B cell (primary cell): ENCODE measurements around the gene ANKS1A. TPM values are rescaled to one million over a fixed set of nuclear protein-coding genes. Genes with fewer than 3 reads are reported as not detected.

Experiments used
- ATAC-seq: fragments of 200-7000 bp; cut with Tn5 transposase; one replicate; pipeline ENCODE4 v1.10.0; 2021; ENCODE audit warnings: low read depth, mild to moderate bottlenecking, moderate number of reproducible peaks, moderate library complexity
- CTCF ChIA-PET: fragments of 350-600 bp; sonication (Branson Sonifier 250); formaldehyde crosslinking; loops from one replicate; lab custom pipeline; 2021; ENCODE audit warnings: antibody characterized with exemption, inconsistent platforms; lab: Charles Lee
- POLR2A ChIA-PET: fragments of 350-600 bp; sonication (Branson Sonifier 250); formaldehyde crosslinking; loops from one replicate; lab custom pipeline; 2021; ENCODE audit warnings: antibody characterized with exemption; lab: Charles Lee
- DNase-seq: peaks from one replicate; pipeline ENCODE4 v3.0.0; 2013
- H2AFZ ChIP-seq: 2 replicates; pipeline ENCODE4 v1.6.1; 2012; ENCODE audit warnings: mild to moderate bottlenecking, low read depth, low read length; ENCODE audit not compliant: insufficient read depth, poor library complexity, severe bottlenecking
- H3K27ac ChIP-seq, 2 donors: 1 replicate in 1 of 2; 2 replicates in 1 of 2; pipeline ENCODE4 v1.5.1; 2012 to 2013; ENCODE audit warnings: low read length in 2 of 2, mild to moderate bottlenecking in 2 of 2, moderate library complexity in 1 of 2
- H3K27me3 ChIP-seq, 4 experiments: fragments of 200-600 bp in 1 of 4; sonication (generic) in 1 of 4; replicated peaks in 1 of 4; 1 replicate in 2 of 4; 2 replicates in 2 of 4; pipeline versions ENCODE4 v1.6.1 to v1.7.0; 2013 to 2016; ENCODE audit warnings: low read length in 3 of 4, mild to moderate bottlenecking in 2 of 4, mixed read lengths in 1 of 4, moderate library complexity in 1 of 4; ENCODE audit not compliant: insufficient read depth in 4 of 4, control insufficient read depth in 3 of 4; ENCODE audit errors: control extremely low read depth in 1 of 4
- H3K36me3 ChIP-seq, 2 experiments: replicated peaks in 1 of 2; 1 replicate in 1 of 2; 2 replicates in 1 of 2; pipeline versions ENCODE4 v1.6.1 to v1.7.1; 2013; ENCODE audit warnings: low read length in 1 of 2; ENCODE audit not compliant: insufficient read depth in 2 of 2, control insufficient read depth in 1 of 2; ENCODE audit errors: control extremely low read depth in 1 of 2, extremely low read depth in 1 of 2
- H3K4me1 ChIP-seq, 2 donors: fragments of 200-600 bp in 1 of 2; sonication (generic) in 1 of 2; 1 replicate in 1 of 2; 2 replicates in 1 of 2; pipeline versions ENCODE4 v1.5.1 to v1.6.1; 2013 to 2017; ENCODE audit warnings: low read length in 2 of 2; ENCODE audit not compliant: control insufficient read depth in 2 of 2, insufficient read depth in 2 of 2
- H3K4me2 ChIP-seq: replicated peaks from 2 replicates; pipeline ENCODE3; 2012; ENCODE audit warnings: mild to moderate bottlenecking, low read depth, low read length; ENCODE audit not compliant: poor library complexity, severe bottlenecking
- H3K4me3 ChIP-seq, 5 experiments: fragments of 200-600 bp in 1 of 5; sonication (generic) in 1 of 5; 1 replicate in 3 of 5; 2 replicates in 2 of 5; pipeline versions ENCODE4 v1.5.1 to v1.7.0; 2011 to 2016; ENCODE audit warnings: low read length in 4 of 5, mild to moderate bottlenecking in 4 of 5, low read depth in 2 of 5, control low read depth in 1 of 5, moderate library complexity in 1 of 5; ENCODE audit not compliant: insufficient read depth in 1 of 5; ENCODE audit errors: control extremely low read depth in 1 of 5, extremely low read depth in 1 of 5
- H3K79me2 ChIP-seq: fragments of 200-600 bp; sonication (generic); one replicate; pipeline ENCODE4 v1.6.0; 2016; ENCODE audit warnings: low read length; ENCODE audit not compliant: control insufficient read depth, insufficient read depth
- H3K9ac ChIP-seq: fragments of 200-600 bp; sonication (generic); 2 replicates; pipeline ENCODE4 v1.6.1; 2017; ENCODE audit warnings: mild to moderate bottlenecking, low read length, moderate library complexity
- H3K9me3 ChIP-seq, 3 donors: one replicate each; pipeline versions ENCODE4 v1.6.1 to v1.7.1; 2013; ENCODE audit warnings: low read length in 2 of 3; ENCODE audit not compliant: control insufficient read depth in 2 of 3, insufficient read depth in 1 of 3; ENCODE audit errors: control extremely low read depth in 1 of 3
- H4K20me1 ChIP-seq: 2 replicates; pipeline ENCODE4 v1.6.0; 2012; ENCODE audit warnings: mild to moderate bottlenecking, low read length; ENCODE audit not compliant: insufficient read depth, control insufficient read depth, poor library complexity, severe bottlenecking
- H3K27ac Mint-ChIP-seq: one replicate; pipeline ENCODE4 v1.8.0; 2021; ENCODE audit warnings: mixed read lengths
- H3K27me3 Mint-ChIP-seq: one replicate; pipeline ENCODE4 v1.8.0; 2021; ENCODE audit warnings: mixed read lengths
- H3K4me1 Mint-ChIP-seq: one replicate; pipeline ENCODE4 v1.8.0; 2021; ENCODE audit warnings: mixed read lengths
- H3K4me3 Mint-ChIP-seq: one replicate; pipeline ENCODE4 v1.8.0; 2021; ENCODE audit warnings: mixed read lengths
- H3K9me3 Mint-ChIP-seq: one replicate; pipeline ENCODE4 v1.8.0; 2022; ENCODE audit warnings: mixed read lengths; ENCODE audit not compliant: insufficient read depth
- CTCF ChIP-seq: fragments of 200-600 bp; IDR thresholded peaks from one replicate; pipeline ENCODE4 v1.8.0; 2022; ENCODE audit warnings: antibody characterized with exemption, mild to moderate bottlenecking
- EZH2 ChIP-seq: IDR thresholded peaks from 2 replicates; pipeline ENCODE4 v1.6.1; 2012; ENCODE audit warnings: borderline replicate concordance, low read depth, mild to moderate bottlenecking, moderate library complexity, low read length; ENCODE audit not compliant: insufficient read depth, poor library complexity, severe bottlenecking
- WGBS: methylation state at CpG from one replicate; pipeline ENCODE4 v1.1.5; 2013; ENCODE audit warnings: missing lambda C conversion rate; ENCODE audit not compliant: insufficient coverage; 5-methylcytosine and 5-hydroxymethylcytosine counted together
- intact Hi-C: fragments of 100-400 bp; cut with micrococcal nuclease; formaldehyde crosslinking; loops from one replicate; pipeline ENCODE4 v1.10.0; 2022
- polyA plus RNA-seq: library from polyadenylated mRNA; depleted of rRNA; stranded (reverse); fragments of >200 nt; gene quantifications from 2 replicates; pipeline ENCODE4 v1.2.3, GENCODE V29; 2012
- total RNA-seq, 2 donors: library from RNA; stranded (reverse); fragments of 120-200 nt in 1 of 2; gene quantifications; 1 replicate in 1 of 2; 2 replicates in 1 of 2; pipeline versions ENCODE4 v1.2.3 to v1.2.4, GENCODE V29; 2013 to 2022

ANKS1A gene
- total and polyA plus RNA-seq, 2 donors (not counting 1 experiment from before 2014, with no cell fraction given), result 3.4 to 19.7 TPM

- no peak for DNase-seq
- Histone ChIP-seq H3K27me3 (no peaks in the 10 kb centered on the region), H3K4me2 (no peak overlapping the region), H2AFZ (no peak overlapping the region), H3K27ac (no peak overlapping the region), H4K20me1 (peaks cover 4% of the 10 kb centered on the region), H3K9ac (no peak overlapping the region), H3K4me1 (no peaks in the 10 kb centered on the region), H3K9me3 (no peaks in the 10 kb centered on the region), H3K79me2 (peaks cover 4% of the 10 kb centered on the region), H3K4me3 (no peak overlapping the region), H3K36me3 (no peaks in the 10 kb centered on the region)
- 95% methylated on average over 4 of the region's 9 CpGs for WGBS
- Mint-ChIP-seq H3K27me3 (no peaks in the 10 kb centered on the region), H3K9me3 (no peaks in the 10 kb centered on the region), H3K4me1 (peaks cover 15% of the 10 kb centered on the region), H3K27ac (no peak overlapping the region), H3K4me3 (no peak overlapping the region)
- TF ChIP-seq EZH2 (no peak), CTCF (no peak)
- ChIA-PET POLR2A (no interaction called here), CTCF (interaction anchor here (0.6 kb wide), 1 partner anchor 17 kb away, joined by 3 read pairs; no protein-coding TSS in a partner anchor)
- no peak for ATAC-seq
- intact Hi-C loops, result no loop called here
Observed at GRCh38 chr6:34924831-34925625, 36.0 kb downstream of the ANKS1A start.

GRCh38 chr6:34926655-34927054 is 37.6 kb downstream of the ANKS1A start:
- Histone ChIP-seq H3K4me1 (no peaks in the 10 kb centered on the region), H3K79me2 (peaks cover 4% of the 10 kb centered on the region), H3K9me3 (no peaks in the 10 kb centered on the region), H4K20me1 (peaks cover 4% of the 10 kb centered on the region), H3K36me3 (no peaks in the 10 kb centered on the region), H2AFZ (no peak overlapping the region), H3K9ac (no peak overlapping the region), H3K27me3 (no peaks in the 10 kb centered on the region), H3K4me2 (no peak overlapping the region), H3K4me3 (no peak overlapping the region), H3K27ac (no peak overlapping the region)
- H3K27ac Mint-ChIP-seq, result no peak overlapping the region
- peaks cover 20% of the 10 kb centered on the region for H3K4me1 Mint-ChIP-seq
- H3K4me3 Mint-ChIP-seq, result no peak overlapping the region
- no peaks in the 10 kb centered on the region for H3K9me3 Mint-ChIP-seq
- no peak for TF ChIP-seq CTCF
- no peak for TF ChIP-seq EZH2
- ChIA-PET POLR2A (no interaction called here), CTCF (no interaction called here)
- intact Hi-C loops, result no loop called here
- no peaks in the 10 kb centered on the region for H3K27me3 Mint-ChIP-seq
- ATAC-seq, result no peak
- DNase-seq, result no peak
